ENCODE results near the gene ABI3. TPM values are rescaled to one million over a fixed set of nuclear protein-coding genes. Genes with fewer than 3 reads are reported as not detected.

Gene ABI3
- total and polyA plus RNA-seq, 9 of the 15 experiments (the other 6 are each of a cell fraction or from before 2014, with no cell fraction given), result not detected

- ChIA-PET POLR2A (interaction anchor here (0.6 to 1.7 kb wide), 6 partner anchors 9 to 249 kb away, joined by 3 to 9 read pairs (median 3); no protein-coding TSS in a partner anchor), CTCF (ENCODE audit: low intra/inter-chr PET ratio) (interaction anchor here (1.5 kb wide), 1 partner anchor 12 kb away, joined by 4 read pairs; no protein-coding TSS in a partner anchor)
- Histone ChIP-seq H3K36me3 (ENCODE audit: control insufficient read depth, insufficient read depth, low read length) (no peaks in the 10 kb centered on the region), H3K9ac (ENCODE audit: insufficient read depth in 1 of 2, low read depth in 2 of 2, low read length in 2 of 2) (peak overlapping the region; percentile 95 to 97; a peak in 3 of 4 replicates), H2AFZ (ENCODE audit: low read depth, low read length) (peak overlapping the region; percentile 99), H3K27ac (ENCODE audit: extremely low read depth, low read depth, low read length) (peak overlapping the region; percentile 99), H3K9me1 (ENCODE audit: control insufficient read depth, insufficient read depth, low read length) (no peaks in the 10 kb centered on the region), H3K4me1 (replicated peaks in 1 of 2; ENCODE audit: control insufficient read depth in 2 of 2, insufficient read depth in 2 of 2, low read length in 2 of 2) (peaks cover 7 to 9% of the 10 kb centered on the region in 2 experiments; a peak in 3 of 5 replicates), H4K20me1 (replicated peaks; ENCODE audit: control insufficient read depth, insufficient read depth, low read length) (no peaks in the 10 kb centered on the region), H3K79me2 (ENCODE audit: control insufficient read depth, insufficient read depth, low read length) (no peaks in the 10 kb centered on the region), H3K9me3 (replicated peaks; ENCODE audit: control insufficient read depth, insufficient read depth, low read depth, low read length) (no peaks in the 10 kb centered on the region), H3K4me2 (ENCODE audit: insufficient read depth, low read length) (peak overlapping the region; percentile 94), H3K4me3 (peak overlapping the region; percentile 72), H3K27me3 (ENCODE audit: control insufficient read depth in 2 of 2, insufficient read depth in 2 of 2, low read length in 2 of 2) (no peaks in the 10 kb centered on the region)
- in situ Hi-C loops (cut with MboI) (no loop called here), intact Hi-C loops (cut with micrococcal nuclease) (loop anchor here (5.0 kb wide), 2 partner anchors 36 to 299 kb away; partner anchors contain the start of gene ATP5MC1)
- BruUV-seq (replicated peaks), result TSS peak; percentile 92
- FAIRE-seq (no peak), DNase-seq (ENCODE audit: extremely low read depth in 1 of 4, low spot score in 3 of 4) (no peak), ATAC-seq (no peak)
- 2% methylated on average over 8 of the region's 8 CpGs for WGBS (ENCODE audit: insufficient coverage, low coverage, missing lambda C conversion rate)
- peak; percentile 40 for TF ChIP-seq POLR3A (IDR thresholded peaks at IDR 0.05; ENCODE audit: borderline replicate concordance, extremely low read depth, insufficient read depth, insufficient read length)
- TF ChIP-seq PPARD (CRISPR knock-in tag; IDR thresholded peaks at IDR 0.05), result no peak
- TF ChIP-seq PURB (CRISPR knock-in tag; IDR thresholded peaks at IDR 0.05; ENCODE audit: low read depth), result no peak
- no peak for TF ChIP-seq ZNF707 (CRISPR knock-in tag; conservative IDR thresholded peaks at IDR 0.05)
- TF ChIP-seq, protein P1, sequence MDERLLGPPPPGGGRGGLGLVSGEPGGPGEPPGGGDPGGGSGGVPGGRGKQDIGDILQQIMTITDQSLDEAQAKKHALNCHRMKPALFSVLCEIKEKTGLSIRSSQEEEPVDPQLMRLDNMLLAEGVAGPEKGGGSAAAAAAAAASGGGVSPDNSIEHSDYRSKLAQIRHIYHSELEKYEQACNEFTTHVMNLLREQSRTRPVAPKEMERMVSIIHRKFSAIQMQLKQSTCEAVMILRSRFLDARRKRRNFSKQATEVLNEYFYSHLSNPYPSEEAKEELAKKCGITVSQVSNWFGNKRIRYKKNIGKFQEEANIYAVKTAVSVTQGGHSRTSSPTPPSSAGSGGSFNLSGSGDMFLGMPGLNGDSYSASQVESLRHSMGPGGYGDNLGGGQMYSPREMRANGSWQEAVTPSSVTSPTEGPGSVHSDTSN (CRISPR knock-in tag; IDR thresholded peaks at IDR 0.05; ENCODE audit: low read depth), result no peak
- TF ChIP-seq, protein P1 (tag; conservative IDR thresholded peaks at IDR 0.05; ENCODE audit: low read depth), result 0 out of 2 replicates have a peak, but pooled peaks have one; percentile 21
- TF ChIP-seq CEBPG (CRISPR knock-in tag; IDR thresholded peaks at IDR 0.05), result no peak
- TF ChIP-seq CEBPG (tag; conservative IDR thresholded peaks at IDR 0.05 in 1 of 2, IDR thresholded peaks at IDR 0.05 in 1 of 2), result peak; percentile 60 to 87
- peak; percentile 93 for TF ChIP-seq ZNF316 (IDR thresholded peaks at IDR 0.05)
- TF ChIP-seq SLC30A9 (CRISPR knock-in tag; IDR thresholded peaks at IDR 0.05), result no peak
- peak; percentile 64; the same call in 1 of the 2 replicates for TF ChIP-seq ARID3A (IDR thresholded peaks at IDR 0.05; ENCODE audit: borderline replicate concordance, low read depth, low read length)
- peak; percentile 73 for TF ChIP-seq MAFK (IDR thresholded peaks at IDR 0.05; ENCODE audit: low read length)
- TF ChIP-seq MXI1 (IDR thresholded peaks at IDR 0.05; ENCODE audit: low read depth, low read length), result peak; percentile 52; the same call in 1 of the 2 replicates
- TF ChIP-seq GTF2F1 (IDR thresholded peaks at IDR 0.05; ENCODE audit: low read depth, low read length), result peak; percentile 58; the same call in 1 of the 2 replicates
- TF ChIP-seq CEBPB (tag; IDR thresholded peaks at IDR 0.05), result peak; percentile 88
- TF ChIP-seq ARID3B (CRISPR knock-in tag; IDR thresholded peaks at IDR 0.05; ENCODE audit: borderline replicate concordance), result no peak
- no peak for TF ChIP-seq SP2 (IDR thresholded peaks at IDR 0.05; ENCODE audit: extremely low read depth, low read depth, low read length, poor library complexity, severe bottlenecking)
Measured at GRCh38 chr17:49191409-49191916, 19.0 kb upstream of the ABI3 start.

Data from K562 (cell line).